Measurements from ENCODE around the gene AKT3.

AKT3 gene

DNA sequence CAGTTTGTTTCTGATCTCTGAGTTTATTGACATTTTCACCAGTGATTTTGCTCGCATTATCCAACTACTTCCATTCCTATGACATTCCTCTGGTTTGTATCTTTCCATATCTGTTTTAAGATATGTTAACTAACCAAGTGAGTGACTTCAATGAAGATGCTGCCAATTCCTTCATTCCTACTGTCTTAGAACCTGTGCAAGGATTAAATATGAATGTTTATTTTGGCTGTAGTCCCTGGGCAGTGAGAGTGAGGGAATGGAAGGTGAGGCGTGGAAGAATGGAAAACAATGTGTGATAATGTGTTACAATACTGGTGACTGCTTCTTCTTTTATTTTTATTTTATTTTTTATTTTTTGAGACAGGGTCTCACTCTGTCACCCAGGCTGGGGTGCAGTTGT, 411.2 kb downstream of the AKT3 start:
- H3K4me3 ChIP-seq (ENCODE audit: low read depth, low read length) = no peak overlapping the region
- TF ChIP-seq, protein P1, sequence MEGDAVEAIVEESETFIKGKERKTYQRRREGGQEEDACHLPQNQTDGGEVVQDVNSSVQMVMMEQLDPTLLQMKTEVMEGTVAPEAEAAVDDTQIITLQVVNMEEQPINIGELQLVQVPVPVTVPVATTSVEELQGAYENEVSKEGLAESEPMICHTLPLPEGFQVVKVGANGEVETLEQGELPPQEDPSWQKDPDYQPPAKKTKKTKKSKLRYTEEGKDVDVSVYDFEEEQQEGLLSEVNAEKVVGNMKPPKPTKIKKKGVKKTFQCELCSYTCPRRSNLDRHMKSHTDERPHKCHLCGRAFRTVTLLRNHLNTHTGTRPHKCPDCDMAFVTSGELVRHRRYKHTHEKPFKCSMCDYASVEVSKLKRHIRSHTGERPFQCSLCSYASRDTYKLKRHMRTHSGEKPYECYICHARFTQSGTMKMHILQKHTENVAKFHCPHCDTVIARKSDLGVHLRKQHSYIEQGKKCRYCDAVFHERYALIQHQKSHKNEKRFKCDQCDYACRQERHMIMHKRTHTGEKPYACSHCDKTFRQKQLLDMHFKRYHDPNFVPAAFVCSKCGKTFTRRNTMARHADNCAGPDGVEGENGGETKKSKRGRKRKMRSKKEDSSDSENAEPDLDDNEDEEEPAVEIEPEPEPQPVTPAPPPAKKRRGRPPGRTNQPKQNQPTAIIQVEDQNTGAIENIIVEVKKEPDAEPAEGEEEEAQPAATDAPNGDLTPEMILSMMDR (IDR thresholded peaks at IDR 0.05; ENCODE audit: control insufficient read depth, extremely low read depth, insufficient read depth) = no peak
- DNase-seq (ENCODE audit: low read depth) = peak; percentile 64
